HCT116 (cell line): ENCODE data around the gene CCDC158. TPM values are rescaled to one million over a fixed set of nuclear protein-coding genes. Genes with fewer than 3 reads are reported as not detected.

Source experiments
- ATAC-seq: fragments of 200-7000 bp; cut with Tn5 transposase; 2 replicates; pipeline ENCODE4 v1.9.1; 2020; ENCODE audit warnings: mild to moderate bottlenecking, moderate library complexity
- BruUV-seq: library from RNA; stranded (reverse); fragments of 400-500 nt; replicated peaks from 2 replicates; lab custom pipeline; 2021; lab: Mats Ljungman, UMichigan
- CTCF ChIA-PET: fragments of 300-600 bp; sonication (Branson Sonifier 250); formaldehyde crosslinking; loops from one replicate; lab custom pipeline; 2021; ENCODE audit warnings: antibody characterized with exemption; lab: Charles Lee
- POLR2A ChIA-PET: fragments of 300-600, 350-600 bp; sonication (Branson Sonifier 250); formaldehyde crosslinking; loops from one replicate; lab custom pipeline; 2021; ENCODE audit warnings: antibody characterized with exemption; lab: Charles Lee
- RAD21 ChIA-PET, 2 experiments: fragments of 300-600 bp; sonication (Branson Sonifier 250); formaldehyde crosslinking; loops; one replicate each; lab custom pipeline; 2023; ENCODE audit warnings: low total read pairs in 2 of 2; ENCODE audit not compliant: uncharacterized antibody in 2 of 2, unreplicated experiment in 2 of 2, low non-redundant PET in 1 of 2; lab: Charles Lee
- DNase-seq: peaks from one replicate; pipeline ENCODE4 v3.0.0-alpha.2; 2010; ENCODE audit warnings: low read depth, low spot score
- H2AFZ ChIP-seq: fragments of 200-600 bp; shearing (Covaris generic), sonication (generic); 2 replicates; pipeline ENCODE4 v1.6.1; 2017; ENCODE audit warnings: low read depth, mixed run types, mixed read lengths, antibody characterized with exemption, low read length; ENCODE audit not compliant: poor library complexity, severe bottlenecking
- H3K27ac ChIP-seq: 2 replicates; pipeline ENCODE4 v1.5.1; 2012; ENCODE audit warnings: low read depth, low read length
- H3K27me3 ChIP-seq: fragments of 200-600 bp; sonication (generic); 2 replicates; pipeline ENCODE4 v1.6.1; 2016; ENCODE audit warnings: mixed run types, low read length, mixed read lengths; ENCODE audit not compliant: insufficient read depth
- H3K36me3 ChIP-seq, 2 experiments: fragments of 200-500 bp in 1 of 2; fragments of 200-600 bp in 1 of 2; sonication (Bioruptor generic) in 1 of 2; sonication (generic) in 1 of 2; 2 replicates each; pipeline versions ENCODE4 v1.5.1 to v1.6.1; 2014 to 2016; ENCODE audit warnings: low read length in 2 of 2, inconsistent platforms in 1 of 2, mixed read lengths in 1 of 2, mixed run types in 1 of 2; ENCODE audit not compliant: insufficient read depth in 2 of 2, control insufficient read depth in 1 of 2
- H3K4me1 ChIP-seq, 2 experiments: fragments of 200-600 bp in 1 of 2; sonication (generic) in 1 of 2; 2 replicates each; pipeline versions ENCODE4 v1.5.1 to v1.6.1; 2012 to 2017; ENCODE audit warnings: low read length in 2 of 2, inconsistent platforms in 1 of 2, mild to moderate bottlenecking in 1 of 2, mixed read lengths in 1 of 2, mixed run types in 1 of 2, moderate library complexity in 1 of 2; ENCODE audit not compliant: insufficient read depth in 2 of 2, control insufficient read depth in 1 of 2
- H3K4me2 ChIP-seq: fragments of 200-600 bp; sonication (generic); 2 replicates; pipeline ENCODE4 v1.6.1; 2017; ENCODE audit warnings: mixed run types, low read length, mixed read lengths
- H3K4me3 ChIP-seq, 2 experiments: fragments of 200-600 bp in 1 of 2; sonication (generic) in 1 of 2; replicated peaks in 1 of 2; 2 replicates each; pipeline ENCODE4 v1.5.1; 2011 to 2016; ENCODE audit warnings: low read length in 2 of 2, control low read depth in 1 of 2, low read depth in 1 of 2, mild to moderate bottlenecking in 1 of 2, mixed read lengths in 1 of 2, mixed run types in 1 of 2
- H3K79me2 ChIP-seq: fragments of 200-600 bp; sonication (generic); 2 replicates; pipeline ENCODE4 v1.6.1; 2017; ENCODE audit warnings: mild to moderate bottlenecking, mixed run types, low read length, moderate library complexity, mixed read lengths; ENCODE audit not compliant: insufficient read depth
- H3K9ac ChIP-seq: fragments of 200-600 bp; sonication (generic); 2 replicates; pipeline ENCODE4 v1.6.1; 2016; ENCODE audit warnings: low read length, mixed read lengths
- H3K9me2 ChIP-seq: fragments of 200-600 bp; sonication (generic), shearing (Covaris generic); 2 replicates; pipeline ENCODE4 v1.6.1; 2017; ENCODE audit warnings: mixed run types, mild to moderate bottlenecking, moderate library complexity; ENCODE audit not compliant: insufficient read depth
- H3K9me3 ChIP-seq, 2 experiments: fragments of 200-500 bp in 1 of 2; fragments of 200-600 bp in 1 of 2; sonication (Bioruptor generic) in 1 of 2; sonication (generic) in 1 of 2; 2 replicates each; pipeline ENCODE4 v1.6.1; 2014 to 2017; ENCODE audit warnings: low read length in 2 of 2, mixed read lengths in 2 of 2, inconsistent platforms in 1 of 2, low read depth in 1 of 2, mild to moderate bottlenecking in 1 of 2, mixed run types in 1 of 2, moderate library complexity in 1 of 2; ENCODE audit not compliant: control insufficient read depth in 1 of 2, insufficient read depth in 1 of 2
- H4K20me1 ChIP-seq: fragments of 200-600 bp; sonication (generic), shearing (Covaris generic); 2 replicates; pipeline ENCODE4 v1.6.1; 2017; ENCODE audit warnings: mixed run types, mild to moderate bottlenecking, moderate library complexity; ENCODE audit not compliant: insufficient read depth
- CBX3 ChIP-seq: IDR thresholded peaks from 2 replicates; pipeline ENCODE4 v1.6.1; 2012; ENCODE audit warnings: low read depth
- EGR1 ChIP-seq: IDR thresholded peaks from 2 replicates; pipeline ENCODE4 v1.6.1; 2012; ENCODE audit warnings: low read depth
- ELF1 ChIP-seq: IDR thresholded peaks from 2 replicates; pipeline ENCODE4 v1.6.1; 2012; ENCODE audit warnings: low read depth, borderline replicate concordance
- EZH2 ChIP-seq: fragments of 200-600 bp; sonication (generic); IDR thresholded peaks from 2 replicates; pipeline ENCODE4 v1.6.1; 2017; ENCODE audit warnings: antibody characterized with exemption, mixed run types
- FOSL1 ChIP-seq: IDR thresholded peaks from 2 replicates; pipeline ENCODE4 v1.6.1; 2012; ENCODE audit warnings: low read depth
- POLR2A ChIP-seq: IDR thresholded peaks from 2 replicates; pipeline ENCODE4 v1.7.0; 2011; ENCODE audit warnings: borderline replicate concordance; ENCODE audit not compliant: insufficient read depth, insufficient read length; ENCODE audit errors: extremely low read depth
- POLR2AphosphoS5 ChIP-seq: IDR thresholded peaks from 2 replicates; pipeline ENCODE4 v1.6.1; 2011; ENCODE audit warnings: mild to moderate bottlenecking, low read depth, low read length, moderate library complexity
- RAD21 ChIP-seq: IDR thresholded peaks from 2 replicates; pipeline ENCODE4 v1.6.1; 2012; ENCODE audit warnings: low read depth, mild to moderate bottlenecking
- SIN3A ChIP-seq: IDR thresholded peaks from 2 replicates; pipeline ENCODE4 v1.6.1; 2012; ENCODE audit warnings: low read depth
- SP1 ChIP-seq: IDR thresholded peaks from 2 replicates; pipeline ENCODE4 v1.6.1; 2012; ENCODE audit warnings: low read depth
- SRF ChIP-seq: IDR thresholded peaks from 2 replicates; pipeline ENCODE4 v1.6.1; 2012; ENCODE audit warnings: low read depth
- TCF7L2 ChIP-seq: IDR thresholded peaks from 2 replicates; pipeline ENCODE4 v1.7.0; 2011; ENCODE audit warnings: borderline replicate concordance, inconsistent platforms; ENCODE audit not compliant: insufficient read depth, insufficient read length; ENCODE audit errors: extremely low read depth
- YY1 ChIP-seq: IDR thresholded peaks from 2 replicates; pipeline ENCODE4 v1.6.1; 2011; ENCODE audit warnings: low read length, low read depth, moderate library complexity, mild to moderate bottlenecking; ENCODE audit not compliant: insufficient replicate concordance; ENCODE audit errors: extremely low read depth
- ZFX ChIP-seq: fragments of 450-650 bp; IDR thresholded peaks from 2 replicates; pipeline ENCODE4 v1.6.1; 2017
- intact Hi-C: fragments of 100-400 bp; cut with micrococcal nuclease; formaldehyde crosslinking; loops from 2 replicates; pipeline ENCODE4 v1.10.0; 2022
- total RNA-seq: library from RNA; stranded (reverse); gene quantifications from one replicate; pipeline ENCODE4 v1.2.1, GENCODE V29; 2021; ENCODE audit not compliant: unreplicated experiment
- TF ChIP-seq, protein P1 (sequence below): IDR thresholded peaks from 2 replicates; pipeline ENCODE4 v1.6.1; 2012; ENCODE audit warnings: low read depth
- TF ChIP-seq, protein P2 (sequence below): IDR thresholded peaks from 2 replicates; pipeline ENCODE4 v1.6.1; 2012
- TF ChIP-seq, protein P3 (sequence below), 3 experiments: fragments of 200-600 bp in 1 of 3; sonication (generic) in 1 of 3; IDR thresholded peaks in 2 of 3; conservative IDR thresholded peaks in 1 of 3; 2 replicates each; pipeline ENCODE4 v1.5.1; 2012 to 2017; ENCODE audit warnings: low read depth in 2 of 3, low read length in 2 of 3, antibody characterized with exemption in 1 of 3, borderline replicate concordance in 1 of 3, control low read depth in 1 of 3, mild to moderate bottlenecking in 1 of 3, mixed read lengths in 1 of 3, mixed run types in 1 of 3, moderate library complexity in 1 of 3; ENCODE audit not compliant: insufficient read depth in 1 of 3
- TF ChIP-seq, protein P4 (sequence below): IDR thresholded peaks from 2 replicates; pipeline ENCODE4 v1.6.1; 2012

CCDC158 gene
- total RNA-seq, 1 experiment from 2014 or later: not detected

GRCh38 chr4:76307660-76308014 lies 113.3 kb downstream of the CCDC158 start:
- intact Hi-C loops: loop anchor here (2.0 kb wide), 1 partner anchor 71 kb away; no protein-coding TSS in a partner anchor
- Histone ChIP-seq H3K9me3 (no peaks in the 10 kb centered on the region), H3K27me3 (no peaks in the 10 kb centered on the region), H3K9me2 (no peaks in the 10 kb centered on the region), H4K20me1 (no peaks in the 10 kb centered on the region), H3K4me1 (peaks cover 11 to 27% of the 10 kb centered on the region in 2 experiments; a peak in 3 of 4 replicates), H3K4me3 (peak overlapping the region; percentile 72 to 91), H3K4me2 (peak overlapping the region; percentile 82), H3K79me2 (peaks cover 27% of the 10 kb centered on the region), H3K36me3 (0 out of 4 replicates have a peak, but pooled peaks cover 0 to 2% of the 10 kb centered on the region in 2 experiments), H2AFZ (no peak overlapping the region), H3K9ac (peak overlapping the region; percentile 73), H3K27ac (peak overlapping the region; percentile 89; the same call in 1 of the 2 replicates)
- ChIA-PET RAD21 (interaction anchor here in 1 of 2 experiments (1.2 kb wide), 1 partner anchor 70 kb away, joined by 5 read pairs; no protein-coding TSS in a partner anchor), CTCF (interaction anchor here (0.8 to 3.3 kb wide), 5 partner anchors 12 to 197 kb away, joined by 3 to 24 read pairs (median 4); partner anchors contain the start of gene SCARB2), POLR2A (interaction anchor here (2.3 kb wide), 1 partner anchor 70 kb away, joined by 12 read pairs; no protein-coding TSS in a partner anchor)
- no peak for DNase-seq
- ATAC-seq: no peak
- TF ChIP-seq EGR1: no peak
- TF ChIP-seq SIN3A: no peak
- no peak for TF ChIP-seq POLR2A
- no peak for TF ChIP-seq TCF7L2
- no peak for TF ChIP-seq YY1
- TF ChIP-seq ELF1: no peak
- TF ChIP-seq, protein P1, sequence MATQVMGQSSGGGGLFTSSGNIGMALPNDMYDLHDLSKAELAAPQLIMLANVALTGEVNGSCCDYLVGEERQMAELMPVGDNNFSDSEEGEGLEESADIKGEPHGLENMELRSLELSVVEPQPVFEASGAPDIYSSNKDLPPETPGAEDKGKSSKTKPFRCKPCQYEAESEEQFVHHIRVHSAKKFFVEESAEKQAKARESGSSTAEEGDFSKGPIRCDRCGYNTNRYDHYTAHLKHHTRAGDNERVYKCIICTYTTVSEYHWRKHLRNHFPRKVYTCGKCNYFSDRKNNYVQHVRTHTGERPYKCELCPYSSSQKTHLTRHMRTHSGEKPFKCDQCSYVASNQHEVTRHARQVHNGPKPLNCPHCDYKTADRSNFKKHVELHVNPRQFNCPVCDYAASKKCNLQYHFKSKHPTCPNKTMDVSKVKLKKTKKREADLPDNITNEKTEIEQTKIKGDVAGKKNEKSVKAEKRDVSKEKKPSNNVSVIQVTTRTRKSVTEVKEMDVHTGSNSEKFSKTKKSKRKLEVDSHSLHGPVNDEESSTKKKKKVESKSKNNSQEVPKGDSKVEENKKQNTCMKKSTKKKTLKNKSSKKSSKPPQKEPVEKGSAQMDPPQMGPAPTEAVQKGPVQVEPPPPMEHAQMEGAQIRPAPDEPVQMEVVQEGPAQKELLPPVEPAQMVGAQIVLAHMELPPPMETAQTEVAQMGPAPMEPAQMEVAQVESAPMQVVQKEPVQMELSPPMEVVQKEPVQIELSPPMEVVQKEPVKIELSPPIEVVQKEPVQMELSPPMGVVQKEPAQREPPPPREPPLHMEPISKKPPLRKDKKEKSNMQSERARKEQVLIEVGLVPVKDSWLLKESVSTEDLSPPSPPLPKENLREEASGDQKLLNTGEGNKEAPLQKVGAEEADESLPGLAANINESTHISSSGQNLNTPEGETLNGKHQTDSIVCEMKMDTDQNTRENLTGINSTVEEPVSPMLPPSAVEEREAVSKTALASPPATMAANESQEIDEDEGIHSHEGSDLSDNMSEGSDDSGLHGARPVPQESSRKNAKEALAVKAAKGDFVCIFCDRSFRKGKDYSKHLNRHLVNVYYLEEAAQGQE: no peak
- no peak for TF ChIP-seq RAD21
- TF ChIP-seq FOSL1: no peak
- no peak for TF ChIP-seq ZFX
- TF ChIP-seq, protein P2, sequence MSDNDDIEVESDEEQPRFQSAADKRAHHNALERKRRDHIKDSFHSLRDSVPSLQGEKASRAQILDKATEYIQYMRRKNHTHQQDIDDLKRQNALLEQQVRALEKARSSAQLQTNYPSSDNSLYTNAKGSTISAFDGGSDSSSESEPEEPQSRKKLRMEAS: no peak
- TF ChIP-seq EZH2: no peak
- no peak for TF ChIP-seq SRF
- TF ChIP-seq POLR2AphosphoS5: no peak
- TF ChIP-seq SP1: no peak
- no peak for TF ChIP-seq CBX3
- TF ChIP-seq, protein P3, sequence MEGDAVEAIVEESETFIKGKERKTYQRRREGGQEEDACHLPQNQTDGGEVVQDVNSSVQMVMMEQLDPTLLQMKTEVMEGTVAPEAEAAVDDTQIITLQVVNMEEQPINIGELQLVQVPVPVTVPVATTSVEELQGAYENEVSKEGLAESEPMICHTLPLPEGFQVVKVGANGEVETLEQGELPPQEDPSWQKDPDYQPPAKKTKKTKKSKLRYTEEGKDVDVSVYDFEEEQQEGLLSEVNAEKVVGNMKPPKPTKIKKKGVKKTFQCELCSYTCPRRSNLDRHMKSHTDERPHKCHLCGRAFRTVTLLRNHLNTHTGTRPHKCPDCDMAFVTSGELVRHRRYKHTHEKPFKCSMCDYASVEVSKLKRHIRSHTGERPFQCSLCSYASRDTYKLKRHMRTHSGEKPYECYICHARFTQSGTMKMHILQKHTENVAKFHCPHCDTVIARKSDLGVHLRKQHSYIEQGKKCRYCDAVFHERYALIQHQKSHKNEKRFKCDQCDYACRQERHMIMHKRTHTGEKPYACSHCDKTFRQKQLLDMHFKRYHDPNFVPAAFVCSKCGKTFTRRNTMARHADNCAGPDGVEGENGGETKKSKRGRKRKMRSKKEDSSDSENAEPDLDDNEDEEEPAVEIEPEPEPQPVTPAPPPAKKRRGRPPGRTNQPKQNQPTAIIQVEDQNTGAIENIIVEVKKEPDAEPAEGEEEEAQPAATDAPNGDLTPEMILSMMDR (IDR thresholded peaks at IDR 0.05 in 2 of 3, conservative IDR thresholded peaks at IDR 0.05 in 1 of 3; ENCODE audit: borderline replicate concordance in 1 of 3, insufficient read depth in 1 of 3, low read depth in 2 of 3, low read length in 2 of 3): no peak
- TF ChIP-seq, protein P4, sequence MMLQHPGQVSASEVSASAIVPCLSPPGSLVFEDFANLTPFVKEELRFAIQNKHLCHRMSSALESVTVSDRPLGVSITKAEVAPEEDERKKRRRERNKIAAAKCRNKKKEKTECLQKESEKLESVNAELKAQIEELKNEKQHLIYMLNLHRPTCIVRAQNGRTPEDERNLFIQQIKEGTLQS: no peak
- BruUV-seq: no TSS peak
